Muscle of back (tissue), 11 donors: ENCODE results near the gene CENPB. TPM values are rescaled to one million over a fixed set of nuclear protein-coding genes. Genes with fewer than 3 reads are reported as not detected.

Experiments used
- DNase-seq, 3 donors: peaks; one replicate each; pipeline versions ENCODE4 v3.0.0 to v3.0.0-alpha.2; 2013
- polyA plus RNA-seq, 10 donors: library from polyadenylated mRNA; unstranded; fragments of 120-200 nt; gene quantifications; one replicate each; pipeline ENCODE4 v1.2.1, GENCODE V29; 2013; ENCODE audit not compliant: insufficient read length in 10 of 10

Gene CENPB
- polyA plus RNA-seq, 10 donors: 31.8 to 49.7 (median 38.8) TPM

- DNase-seq: no peak
Observed at GRCh38 chr20:3812975-3813847, 26.7 kb upstream of the CENPB start.

- DNase-seq: no peak
Observed at GRCh38 chr20:3812259-3812681, 25.7 kb upstream of the CENPB start.

DNA sequence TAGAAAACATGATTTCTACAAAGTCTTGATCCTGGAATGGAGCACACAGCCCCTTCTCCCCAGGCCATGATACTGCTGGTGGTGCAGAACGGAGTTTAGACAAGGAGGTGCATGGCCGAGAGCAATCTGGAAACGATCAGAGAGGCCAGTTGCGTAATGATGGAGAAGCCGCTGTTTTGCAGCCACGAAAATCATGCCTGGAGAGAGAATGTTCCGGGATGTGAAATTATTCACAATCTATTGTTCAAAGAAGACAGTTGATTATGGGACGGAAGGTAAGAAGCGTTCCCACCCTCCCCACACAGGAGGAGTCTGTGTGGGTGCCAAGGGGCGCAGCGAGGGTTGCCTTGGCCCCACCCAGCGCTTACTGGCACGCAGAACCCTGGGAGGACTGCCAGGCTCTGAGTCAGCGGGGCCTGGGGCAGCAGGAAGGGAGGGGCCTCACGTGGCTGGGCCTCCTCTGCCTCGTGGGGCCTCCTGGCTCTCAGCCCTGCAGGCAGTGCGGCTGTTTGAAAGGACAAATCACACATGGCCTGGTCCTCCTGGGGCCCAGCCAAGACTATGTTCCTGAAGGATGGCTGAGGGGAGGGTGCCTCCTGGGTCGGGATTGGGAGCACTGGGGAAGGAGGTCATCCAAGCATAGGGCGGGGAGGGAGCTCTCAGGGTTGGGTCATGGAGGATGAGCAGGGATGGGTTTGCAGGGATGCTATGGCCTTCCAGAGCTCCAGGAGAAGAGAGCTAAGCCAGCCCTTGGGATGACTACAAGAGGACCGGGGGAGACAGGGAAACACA is 25.1 kb upstream of the CENPB start:
- DNase-seq: peak; percentile 98 to 100 (median 99)

DNA sequence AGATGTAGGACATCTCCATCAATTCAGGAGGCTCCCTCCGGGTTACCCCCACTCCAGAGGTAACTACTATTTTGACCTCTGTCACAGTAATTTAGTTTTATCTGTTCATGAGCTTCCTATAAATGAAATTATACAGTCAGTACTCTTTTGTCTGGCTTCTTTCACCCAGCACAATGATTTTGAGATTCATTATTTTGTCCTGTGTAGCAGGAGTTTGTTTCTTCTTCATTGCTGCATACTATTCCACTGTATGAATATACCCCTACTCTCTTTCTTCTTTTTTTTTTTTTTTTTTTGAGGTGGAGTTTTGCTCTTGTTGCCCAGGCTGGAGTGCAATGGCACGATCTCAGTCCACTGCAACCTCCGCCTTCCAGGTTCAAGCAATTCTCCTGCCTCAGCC is 22.0 kb upstream of the CENPB start:
- no peak for DNase-seq

DNA sequence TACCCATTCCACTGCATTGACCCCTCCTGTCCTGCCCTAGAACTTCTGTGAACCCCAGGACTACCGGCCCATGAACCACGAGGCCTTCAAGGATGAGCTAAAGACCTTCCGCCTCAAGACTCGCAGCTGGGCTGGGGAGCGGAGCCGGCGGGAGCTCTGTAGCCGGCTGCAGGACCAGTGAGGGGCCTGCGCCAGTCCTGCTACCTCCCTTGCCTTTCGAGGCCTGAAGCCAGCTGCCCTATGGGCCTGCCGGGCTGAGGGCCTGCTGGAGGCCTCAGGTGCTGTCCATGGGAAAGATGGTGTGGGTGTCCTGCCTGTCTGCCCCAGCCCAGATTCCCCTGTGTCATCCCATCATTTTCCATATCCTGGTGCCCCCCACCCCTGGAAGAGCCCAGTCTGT is 18.2 kb upstream of the CENPB start:
- DNase-seq: no peak

- DNase-seq: no peak
Observed at GRCh38 chr20:3804254-3804751, 17.8 kb upstream of the CENPB start.

DNA sequence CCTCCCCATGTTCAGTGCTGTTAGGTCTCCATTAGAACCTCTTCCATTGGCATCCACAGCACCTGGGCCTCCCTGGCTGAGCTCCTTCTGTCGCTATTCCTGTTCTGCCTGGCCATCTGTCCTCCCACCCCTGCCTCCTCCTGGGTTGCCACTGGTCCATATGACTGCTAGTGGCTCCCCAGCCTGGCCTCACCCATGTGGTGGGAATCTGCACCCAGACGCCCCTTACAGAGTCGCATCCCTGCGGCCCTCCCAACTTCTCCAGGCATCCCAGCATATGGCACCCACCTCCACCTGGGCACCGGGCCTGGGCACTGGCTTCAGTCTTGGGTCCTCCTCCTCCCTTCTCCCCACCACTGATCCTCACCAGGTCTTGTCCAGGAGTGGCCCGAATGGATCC is 17.3 kb upstream of the CENPB start:
- no peak for DNase-seq

GRCh38 chr20:3803289-3803688 is 16.7 kb upstream of the CENPB start:
- DNase-seq: no peak

GRCh38 chr20:3802524-3803239 is 16.1 kb upstream of the CENPB start:
- no peak for DNase-seq

DNA sequence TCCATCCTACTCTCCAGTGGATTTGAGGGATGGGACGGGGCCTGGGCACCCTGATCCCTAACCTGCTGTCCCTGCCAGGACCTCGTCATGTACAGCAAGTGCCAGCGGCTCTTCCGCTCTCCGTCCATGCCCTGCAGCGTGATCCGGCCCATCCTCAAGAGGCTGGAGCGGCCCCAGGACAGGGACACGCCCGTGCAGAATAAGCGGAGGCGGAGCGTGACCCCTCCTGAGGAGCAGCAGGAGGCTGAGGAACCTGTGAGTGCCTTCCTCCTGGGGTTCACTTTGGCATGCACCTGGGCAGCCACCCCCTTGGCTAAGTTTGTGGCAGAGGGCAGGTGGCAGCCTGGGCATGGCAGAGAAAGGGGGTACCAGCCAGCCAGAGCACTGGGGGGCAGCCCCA is 15.3 kb upstream of the CENPB start:
- DNase-seq: no peak

- DNase-seq: no peak
Observed at GRCh38 chr20:3801299-3801698, 14.8 kb upstream of the CENPB start.

DNA sequence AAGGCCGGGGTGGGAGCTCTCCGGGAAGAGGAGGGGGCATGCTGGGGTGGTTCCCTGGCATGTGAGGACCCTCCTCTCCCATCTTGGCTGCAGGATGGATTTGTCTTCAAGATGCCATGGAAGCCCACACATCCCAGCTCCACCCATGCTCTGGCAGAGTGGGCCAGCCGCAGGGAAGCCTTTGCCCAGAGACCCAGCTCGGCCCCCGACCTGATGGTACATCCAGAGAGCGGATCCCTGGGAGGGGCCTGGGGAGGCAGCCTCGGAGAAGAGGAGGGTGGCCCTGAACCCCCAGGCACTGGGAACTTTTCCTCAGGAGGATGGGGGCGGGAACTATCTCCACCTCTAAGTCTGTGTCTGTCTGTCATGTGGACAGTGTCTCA is 14.3 kb upstream of the CENPB start:
- DNase-seq: no peak

- no peak for DNase-seq
Observed at GRCh38 chr20:3800256-3800877, 13.8 kb upstream of the CENPB start.

GRCh38 chr20:3798908-3799248 is 12.3 kb upstream of the CENPB start:
- DNase-seq: peak in 2 of 3 donors; percentile 70 to 74

GRCh38 chr20:3798373-3798768 is 11.8 kb upstream of the CENPB start:
- DNase-seq: no peak

GRCh38 chr20:3797592-3798372 is 11.2 kb upstream of the CENPB start:
- no peak for DNase-seq

- DNase-seq: no peak
Observed at GRCh38 chr20:3797226-3797545, 10.6 kb upstream of the CENPB start.

DNA sequence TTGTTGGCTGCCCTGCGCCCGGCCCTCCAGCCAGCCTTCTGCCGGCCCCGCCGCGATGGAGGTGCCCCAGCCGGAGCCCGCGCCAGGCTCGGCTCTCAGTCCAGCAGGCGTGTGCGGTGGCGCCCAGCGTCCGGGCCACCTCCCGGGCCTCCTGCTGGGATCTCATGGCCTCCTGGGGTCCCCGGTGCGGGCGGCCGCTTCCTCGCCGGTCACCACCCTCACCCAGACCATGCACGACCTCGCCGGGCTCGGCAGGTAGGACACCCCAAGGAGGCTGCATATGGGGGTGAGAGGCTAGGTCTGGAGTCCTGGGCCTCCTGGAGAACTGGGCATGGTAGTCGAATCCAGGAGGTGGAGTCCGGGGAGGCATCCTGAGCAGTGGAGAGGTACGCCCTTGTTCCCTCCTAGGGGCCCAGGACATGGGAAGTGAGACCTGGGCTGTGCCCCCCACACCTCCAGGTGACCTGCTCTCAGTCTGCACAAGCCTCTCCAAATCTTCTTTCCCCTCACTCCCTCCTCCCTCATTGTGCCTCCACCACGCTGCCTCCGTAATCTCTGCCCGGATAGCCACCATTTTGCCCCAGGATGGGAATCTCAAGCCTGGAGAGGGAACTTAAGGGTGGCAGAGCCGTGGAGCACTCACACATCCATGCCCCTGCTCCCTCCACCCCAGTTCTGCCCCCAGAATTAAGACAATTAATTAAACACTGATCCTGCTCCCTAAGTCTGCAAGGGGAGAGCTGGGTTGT is 10.1 kb upstream of the CENPB start:
- DNase-seq: peak in 1 of 3 donors; percentile 45

GRCh38 chr20:3795511-3796468 is 9.2 kb upstream of the CENPB start, which contains the start of gene CDC25B:
Gene CDC25B (plus strand): TSS chr20:3796310. CDS start chr20:3796532, 222 bp downstream.
- peak; percentile 95 to 98 (median 96) for DNase-seq
